AG09309 (cell line): ENCODE measurements around the gene OLFM2.
A peak's percentile ranks its signal among the peaks of the same experiment; 100 is the strongest.

Source experiments
- DNase-seq: peaks from one replicate; pipeline ENCODE4 v3.0.0-alpha.2; 2010; ENCODE audit warnings: low read depth
- H3K4me3 ChIP-seq: 2 replicates; pipeline ENCODE4 v1.5.1; 2011; ENCODE audit warnings: mild to moderate bottlenecking, low read depth, low read length, moderate library complexity; ENCODE audit not compliant: control insufficient read depth
- TF ChIP-seq, protein P1 (sequence below): IDR thresholded peaks from 2 replicates; pipeline ENCODE4 v1.5.1; 2011; ENCODE audit warnings: mild to moderate bottlenecking, low read depth, low read length, inconsistent platforms; ENCODE audit not compliant: insufficient read depth, control insufficient read depth; ENCODE audit errors: missing control alignments

Gene OLFM2

GRCh38 chr19:9916719-9917118 lies 19.6 kb downstream of the OLFM2 start:
- H3K4me3 ChIP-seq, result no peak overlapping the region
- TF ChIP-seq, protein P1, sequence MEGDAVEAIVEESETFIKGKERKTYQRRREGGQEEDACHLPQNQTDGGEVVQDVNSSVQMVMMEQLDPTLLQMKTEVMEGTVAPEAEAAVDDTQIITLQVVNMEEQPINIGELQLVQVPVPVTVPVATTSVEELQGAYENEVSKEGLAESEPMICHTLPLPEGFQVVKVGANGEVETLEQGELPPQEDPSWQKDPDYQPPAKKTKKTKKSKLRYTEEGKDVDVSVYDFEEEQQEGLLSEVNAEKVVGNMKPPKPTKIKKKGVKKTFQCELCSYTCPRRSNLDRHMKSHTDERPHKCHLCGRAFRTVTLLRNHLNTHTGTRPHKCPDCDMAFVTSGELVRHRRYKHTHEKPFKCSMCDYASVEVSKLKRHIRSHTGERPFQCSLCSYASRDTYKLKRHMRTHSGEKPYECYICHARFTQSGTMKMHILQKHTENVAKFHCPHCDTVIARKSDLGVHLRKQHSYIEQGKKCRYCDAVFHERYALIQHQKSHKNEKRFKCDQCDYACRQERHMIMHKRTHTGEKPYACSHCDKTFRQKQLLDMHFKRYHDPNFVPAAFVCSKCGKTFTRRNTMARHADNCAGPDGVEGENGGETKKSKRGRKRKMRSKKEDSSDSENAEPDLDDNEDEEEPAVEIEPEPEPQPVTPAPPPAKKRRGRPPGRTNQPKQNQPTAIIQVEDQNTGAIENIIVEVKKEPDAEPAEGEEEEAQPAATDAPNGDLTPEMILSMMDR, result no peak
- DNase-seq, result no peak

GRCh38 chr19:9914315-9915207 lies 21.8 kb downstream of the OLFM2 start:
- TF ChIP-seq, protein P1, result peak; percentile 43
- H3K4me3 ChIP-seq, result peak overlapping the region; percentile 46
- no peak for DNase-seq

- no peak for DNase-seq
- TF ChIP-seq, protein P1, result no peak
- H3K4me3 ChIP-seq, result peak overlapping the region; percentile 46
These were observed 22.4 kb downstream of the OLFM2 start for GRCh38 chr19:9914001-9914314.

GRCh38 chr19:9913237-9914000 lies 22.9 kb downstream of the OLFM2 start:
- no peak for DNase-seq
- peak overlapping the region; percentile 46 for H3K4me3 ChIP-seq
- TF ChIP-seq, protein P1, result no peak

GRCh38 chr19:9912551-9913236 lies 23.6 kb downstream of the OLFM2 start:
- TF ChIP-seq, protein P1, result no peak
- H3K4me3 ChIP-seq, result no peak overlapping the region

DNA sequence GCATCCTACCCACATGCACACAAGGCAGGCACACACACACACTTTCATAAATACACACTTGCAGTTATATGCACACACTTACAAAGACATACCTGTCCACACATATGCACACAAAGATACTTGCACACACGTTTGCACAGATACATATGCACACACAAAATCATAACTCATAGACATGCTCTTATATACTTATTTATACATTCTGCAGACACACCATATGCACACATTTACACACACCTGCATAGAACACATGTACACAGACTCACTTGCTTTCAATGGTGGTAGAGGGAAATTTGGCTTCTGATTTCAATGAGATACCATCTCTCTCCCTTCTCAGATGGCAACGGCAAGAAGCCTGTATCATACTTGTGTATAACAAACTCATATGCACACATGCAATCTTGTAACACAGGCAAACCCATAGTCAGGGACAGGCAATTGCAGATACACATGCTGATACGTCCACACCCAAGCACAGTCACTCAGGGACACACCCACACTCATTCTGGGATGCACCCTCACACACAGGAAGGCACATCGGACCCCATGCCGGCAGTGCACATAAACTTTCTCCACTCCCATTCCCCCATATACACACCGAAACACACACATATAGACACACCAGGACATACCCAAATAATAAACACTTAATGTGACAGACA lies 24.7 kb downstream of the OLFM2 start:
- no peak for DNase-seq
- TF ChIP-seq, protein P1, result no peak
- H3K4me3 ChIP-seq, result no peak overlapping the region

More at GRCh38 chr19:9912551-9913236, 23.6 kb downstream of the OLFM2 start:
- DNase-seq, result no peak
